DOHH2 (cell line): Measurements from ENCODE around the gene GNG12.

ENCODE experiments used
- EZH2phosphoT487 ChIP-seq: fragments of 200-600 bp; sonication (generic); IDR thresholded peaks from 2 replicates; pipeline ENCODE4 v1.6.1; 2017; ENCODE audit warnings: borderline replicate concordance, mild to moderate bottlenecking, antibody characterized with exemption, low read length, moderate library complexity, mixed read lengths
- TF ChIP-seq, protein P1 (sequence below): fragments of 200-600 bp; sonication (generic); IDR thresholded peaks from one replicate; pipeline ENCODE4 v1.5.1; 2014; ENCODE audit warnings: antibody characterized with exemption, mild to moderate bottlenecking, low read depth, low read length; ENCODE audit not compliant: poor library complexity, severe bottlenecking

GRCh38 chr1:67838180-67838910 lies 5.1 kb upstream of the GNG12 start:
- TF ChIP-seq, protein P1, sequence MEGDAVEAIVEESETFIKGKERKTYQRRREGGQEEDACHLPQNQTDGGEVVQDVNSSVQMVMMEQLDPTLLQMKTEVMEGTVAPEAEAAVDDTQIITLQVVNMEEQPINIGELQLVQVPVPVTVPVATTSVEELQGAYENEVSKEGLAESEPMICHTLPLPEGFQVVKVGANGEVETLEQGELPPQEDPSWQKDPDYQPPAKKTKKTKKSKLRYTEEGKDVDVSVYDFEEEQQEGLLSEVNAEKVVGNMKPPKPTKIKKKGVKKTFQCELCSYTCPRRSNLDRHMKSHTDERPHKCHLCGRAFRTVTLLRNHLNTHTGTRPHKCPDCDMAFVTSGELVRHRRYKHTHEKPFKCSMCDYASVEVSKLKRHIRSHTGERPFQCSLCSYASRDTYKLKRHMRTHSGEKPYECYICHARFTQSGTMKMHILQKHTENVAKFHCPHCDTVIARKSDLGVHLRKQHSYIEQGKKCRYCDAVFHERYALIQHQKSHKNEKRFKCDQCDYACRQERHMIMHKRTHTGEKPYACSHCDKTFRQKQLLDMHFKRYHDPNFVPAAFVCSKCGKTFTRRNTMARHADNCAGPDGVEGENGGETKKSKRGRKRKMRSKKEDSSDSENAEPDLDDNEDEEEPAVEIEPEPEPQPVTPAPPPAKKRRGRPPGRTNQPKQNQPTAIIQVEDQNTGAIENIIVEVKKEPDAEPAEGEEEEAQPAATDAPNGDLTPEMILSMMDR, result no peak
- TF ChIP-seq EZH2phosphoT487, result no peak
